HepG2 (cell line): ENCODE results near the gene BAZ1B. TPM values are rescaled to one million over a fixed set of nuclear protein-coding genes. Genes with fewer than 3 reads are reported as not detected.
"Not testable (repeated sequence)": the region's sequence is repeated elsewhere in the genome, so short reads cannot be mapped to it uniquely, and the experiment has no call there.

Experiments used
- ATAC-seq: fragments of 200-7000 bp; cut with Tn5 transposase; 3 replicates; pipeline ENCODE4 v1.9.1; 2020; ENCODE audit warnings: mild to moderate bottlenecking, moderate library complexity
- BruUV-seq: library from RNA; stranded (reverse); fragments of 400-500 nt; replicated peaks from 2 replicates; lab custom pipeline; 2021; lab: Mats Ljungman, UMichigan
- CTCF ChIA-PET: fragments of 300-600 bp; formaldehyde crosslinking; extraction: SDS; loops from one replicate; lab custom pipeline; 2021; ENCODE audit warnings: low total read pairs, inconsistent platforms, low intra/inter-chr PET ratio; lab: Yijun Ruan, JAX
- POLR2A ChIA-PET: fragments of 350-600 bp; sonication (Branson Sonifier 250); formaldehyde crosslinking; loops from one replicate; lab custom pipeline; 2020; ENCODE audit warnings: antibody characterized with exemption, inconsistent platforms; lab: Yijun Ruan, JAX
- DNase-seq: peaks from one replicate; pipeline ENCODE4 v3.0.0-alpha.2; 2015; ENCODE audit warnings: low spot score
- FAIRE-seq: peaks from 3 replicates; lab custom pipeline; 2011; peaks lifted over from hg19 to GRCh38; lab: Jason Lieb, UNC
- H2AFZ ChIP-seq: one replicate; pipeline ENCODE4 v1.6.1; 2011; ENCODE audit warnings: low read length, inconsistent platforms
- H3K27ac ChIP-seq: fragments of 300-600 bp; 3 replicates; pipeline ENCODE4 v1.8.0; 2011; ENCODE audit warnings: mixed run types, mild to moderate bottlenecking, mixed read lengths, low read length, inconsistent platforms; ENCODE audit not compliant: insufficient read depth; ENCODE audit errors: extremely low read length
- H3K27me3 ChIP-seq, 2 experiments: fragments of 200-600 bp in 1 of 2; 2 replicates in 1 of 2; 3 replicates in 1 of 2; pipeline versions ENCODE4 v1.6.0 to v1.8.0; 2011; ENCODE audit warnings: low read length in 2 of 2, mild to moderate bottlenecking in 2 of 2, moderate library complexity in 2 of 2, inconsistent platforms in 1 of 2; ENCODE audit not compliant: insufficient read depth in 2 of 2, control insufficient read depth in 1 of 2
- H3K36me3 ChIP-seq, 2 experiments: fragments of 200-600 bp in 1 of 2; replicated peaks in 1 of 2; 2 replicates in 1 of 2; 3 replicates in 1 of 2; pipeline versions ENCODE4 v1.5.1 to v1.8.0; 2011; ENCODE audit warnings: low read length in 2 of 2, inconsistent platforms in 1 of 2; ENCODE audit not compliant: insufficient read depth in 2 of 2, control insufficient read depth in 1 of 2
- H3K4me1 ChIP-seq: 2 replicates; pipeline ENCODE4 v1.5.1; 2012; ENCODE audit warnings: low read length, inconsistent platforms; ENCODE audit not compliant: insufficient read depth
- H3K4me2 ChIP-seq: 2 replicates; pipeline ENCODE4 v1.6.0; 2011; ENCODE audit warnings: low read depth, low read length, inconsistent platforms
- H3K4me3 ChIP-seq, 3 experiments: fragments of 200-600 bp in 1 of 3; sonication (generic), shearing (Covaris generic) in 1 of 3; replicated peaks in 1 of 3; 2 replicates each; pipeline ENCODE4 v1.5.1; 2011 to 2016; ENCODE audit warnings: low read length in 3 of 3, inconsistent platforms in 2 of 3, low read depth in 2 of 3, mild to moderate bottlenecking in 2 of 3, control low read depth in 1 of 3, mixed read lengths in 1 of 3; ENCODE audit not compliant: insufficient read depth in 1 of 3
- H3K79me2 ChIP-seq: one replicate; pipeline ENCODE4 v1.6.1; 2011; ENCODE audit warnings: low read length, inconsistent platforms; ENCODE audit not compliant: insufficient read depth
- H3K9ac ChIP-seq: 2 replicates; pipeline ENCODE4 v1.6.0; 2011; ENCODE audit warnings: mild to moderate bottlenecking, low read depth, low read length, inconsistent platforms; ENCODE audit not compliant: insufficient read depth
- H3K9me3 ChIP-seq: 2 replicates; pipeline ENCODE4 v1.5.1; 2012; ENCODE audit warnings: mild to moderate bottlenecking, low read length
- H4K20me1 ChIP-seq: 2 replicates; pipeline ENCODE4 v1.6.0; 2011; ENCODE audit warnings: inconsistent platforms, mild to moderate bottlenecking, low read length, moderate library complexity; ENCODE audit not compliant: insufficient read depth
- CREM ChIP-seq, 2 experiments: sonication (generic) in 1 of 2; formaldehyde crosslinking in 1 of 2; IDR thresholded peaks; 2 replicates each; pipeline versions ENCODE4 v1.4.0 to v1.6.1; 2016 to 2020; ENCODE audit warnings: antibody characterized with exemption in 1 of 2, mild to moderate bottlenecking in 1 of 2, missing genetic modification reagents in 1 of 2
- ELF3 ChIP-seq: IDR thresholded peaks from 2 replicates; pipeline ENCODE4 v1.6.1; 2016; ENCODE audit warnings: missing genetic modification reagents, missing compliant biosample characterization
- ERF ChIP-seq: IDR thresholded peaks from 2 replicates; pipeline ENCODE4 v1.6.1; 2018; ENCODE audit warnings: missing biosample characterization, missing genetic modification reagents
- GATAD2A ChIP-seq: IDR thresholded peaks from 2 replicates; pipeline ENCODE4 v1.6.1; 2016
- MAFF ChIP-seq: IDR thresholded peaks from 2 replicates; pipeline ENCODE4 v1.6.1; 2011; ENCODE audit warnings: low read depth, low read length, improper control_type of control experiment
- MAFK ChIP-seq, 2 experiments: IDR thresholded peaks in 1 of 2; conservative IDR thresholded peaks in 1 of 2; 2 replicates each; pipeline ENCODE4 v1.6.1; 2011; ENCODE audit warnings: improper control_type of control experiment in 2 of 2, low read length in 2 of 2
- MED1 ChIP-seq: sonication (generic); formaldehyde crosslinking; IDR thresholded peaks from 2 replicates; pipeline ENCODE4 v1.4.0; 2020; ENCODE audit warnings: missing genetic modification reagents
- NFYC ChIP-seq: IDR thresholded peaks from 2 replicates; pipeline ENCODE4 v1.6.1; 2016; ENCODE audit warnings: missing genetic modification reagents, missing compliant biosample characterization
- RARA ChIP-seq: IDR thresholded peaks from 2 replicates; pipeline ENCODE4 v1.6.1; 2016; ENCODE audit warnings: missing genetic modification reagents, missing compliant biosample characterization
- RXRB ChIP-seq: IDR thresholded peaks from 2 replicates; pipeline ENCODE4 v1.6.1; 2016; ENCODE audit warnings: borderline replicate concordance, missing genetic modification reagents, missing compliant biosample characterization
- TEAD3 ChIP-seq: optimal IDR thresholded peaks from 2 replicates; pipeline ENCODE3; 2016; ENCODE audit warnings: borderline replicate concordance
- YEATS2 ChIP-seq: sonication (generic); formaldehyde crosslinking; IDR thresholded peaks from 2 replicates; pipeline ENCODE4 v1.4.0; 2020; ENCODE audit warnings: missing genetic modification reagents, borderline replicate concordance
- ZNF746 ChIP-seq: sonication (generic); formaldehyde crosslinking; IDR thresholded peaks from 2 replicates; pipeline ENCODE4 v1.8.0; 2022; ENCODE audit warnings: mild to moderate bottlenecking, missing genetic modification reagents
- ZNF788 ChIP-seq: sonication (generic); formaldehyde crosslinking; IDR thresholded peaks from 2 replicates; pipeline ENCODE4 v1.5.0; 2020; ENCODE audit warnings: mild to moderate bottlenecking, missing genetic modification reagents, borderline replicate concordance
- WGBS: methylation state at CpG from one replicate; pipeline ENCODE4 v1.1.6; 2017; ENCODE audit warnings: low lambda C conversion rate; 5-methylcytosine and 5-hydroxymethylcytosine counted together
- in situ Hi-C: cut with HindIII; loops from 2 replicates; pipeline ENCODE4 v1.10.0; 2017; ENCODE audit warnings: low pct_unique_long_range_greater_than_20kb; ENCODE audit not compliant: extremely low pct_ligation_motif_present
- intact Hi-C: fragments of 100-400 bp; cut with micrococcal nuclease; formaldehyde crosslinking; loops from one replicate; pipeline ENCODE4 v1.10.0; 2022; ENCODE audit not compliant: unreplicated experiment
- polyA plus RNA-seq, 8 experiments: library from polyadenylated mRNA; depleted of rRNA in 3 of 8; stranded (reverse) in 7 of 8; unstranded in 1 of 8; fragments of >200 nt; fragmentation: Illumina TruSeq in 4 of 8; extraction: Trizol in 4 of 8; gene quantifications; 2 replicates each; pipeline versions ENCODE4 v1.2.1 to v1.2.3, GENCODE V29; 2011 to 2016; ENCODE audit warnings: low read depth in 4 of 8, missing spikeins in 1 of 8, mixed read lengths in 1 of 8; ENCODE audit not compliant: insufficient read depth in 1 of 8
- total RNA-seq, 5 experiments: library from RNA; depleted of rRNA; stranded (reverse); fragments of >200 nt; fragmentation: Illumina TruSeq; extraction: Trizol; gene quantifications; 2 replicates each; pipeline ENCODE4 v1.2.3, GENCODE V29; 2016; ENCODE audit warnings: low read depth in 1 of 5
- TF ChIP-seq, protein P1 (sequence below): sonication (generic); formaldehyde crosslinking; IDR thresholded peaks from 2 replicates; pipeline ENCODE4 v1.4.0; 2020; ENCODE audit warnings: missing genetic modification reagents
- TF ChIP-seq, protein P2 (sequence below): IDR thresholded peaks from 2 replicates; pipeline ENCODE4 v1.6.1; 2016; ENCODE audit warnings: missing compliant biosample characterization, missing genetic modification reagents, borderline replicate concordance

Gene BAZ1B
- total and polyA plus RNA-seq, 2 of the 13 experiments (the other 11 are each of a cell fraction or from before 2014, with no cell fraction given) = 18.6 to 69.4 TPM

DNA sequence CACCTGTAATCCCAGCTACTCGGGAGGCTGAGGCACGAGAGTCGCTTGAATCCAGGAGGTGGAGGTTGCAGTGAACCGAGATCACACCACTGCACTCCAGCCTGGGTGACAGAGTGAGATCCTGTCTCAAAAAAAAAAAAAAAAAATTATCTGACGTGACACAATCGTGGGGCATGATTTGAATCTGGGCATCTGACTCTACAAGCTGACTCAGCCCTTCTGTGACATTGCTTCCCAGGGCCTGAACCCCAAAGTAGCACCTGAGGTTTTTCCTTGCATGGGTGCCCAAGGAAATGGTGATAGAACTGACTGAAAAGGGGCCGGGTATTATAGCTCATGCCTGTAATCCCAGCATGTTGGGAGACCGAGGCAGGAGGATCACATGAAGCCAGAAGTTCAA, 101.5 kb downstream of the BAZ1B start:
- peak overlapping the region; percentile 34; the same call in 1 of the 2 replicates for H3K9ac ChIP-seq
- H3K79me2 ChIP-seq, H4K20me1 ChIP-seq, FAIRE-seq, POLR2A ChIA-PET, ATAC-seq, BruUV-seq, H3K9me3 ChIP-seq, CTCF ChIA-PET, H3K27me3 ChIP-seq, in situ Hi-C loops, H3K36me3 ChIP-seq, DNase-seq, H3K4me3 ChIP-seq, H2AFZ ChIP-seq, intact Hi-C loops, H3K27ac ChIP-seq: not testable (repeated sequence)
- H3K4me1 ChIP-seq = peaks cover 59% of the 10 kb centered on the region
- TF ChIP-seq MAFK (conservative IDR thresholded peaks at IDR 0.05 in 1 of 2, IDR thresholded peaks at IDR 0.05 in 1 of 2; ENCODE audit: low read length in 2 of 2) (peak; percentile 73 to 78), MAFF (peak; percentile 72)
- 42% methylated on average over 8 of the region's 8 CpGs for WGBS
- H3K4me2 ChIP-seq = peak overlapping the region; percentile 45; the same call in 1 of the 2 replicates

DNA sequence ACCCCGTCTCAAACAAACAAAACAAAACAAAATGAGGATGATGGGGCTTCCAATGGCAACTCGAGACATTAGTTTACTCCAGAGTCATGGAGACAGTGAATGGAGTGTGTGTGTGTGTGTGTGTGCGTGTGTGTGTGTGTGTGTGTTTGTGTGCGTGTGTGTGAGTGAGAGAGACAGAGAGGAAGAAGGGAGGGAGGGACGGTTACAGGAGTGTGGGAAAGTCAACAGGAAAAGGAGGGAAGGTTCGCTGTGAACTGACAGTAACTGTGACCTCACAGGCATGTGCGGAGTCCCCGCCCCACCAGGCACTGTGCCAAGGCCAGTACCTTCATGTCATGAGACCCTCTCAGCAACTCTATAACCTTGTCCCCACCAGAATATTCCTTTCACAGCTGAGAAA, 102.1 kb downstream of the BAZ1B start:
- FAIRE-seq (peak; percentile 49), DNase-seq (peak; percentile 73), ATAC-seq (peak; percentile 16; the same call in 1 of the 3 replicates)
- in situ Hi-C loops; H3K79me2 ChIP-seq; H3K36me3 ChIP-seq; H3K27me3 ChIP-seq; BruUV-seq; H3K27ac ChIP-seq; POLR2A ChIA-PET; intact Hi-C loops; H4K20me1 ChIP-seq; H3K4me3 ChIP-seq; CTCF ChIA-PET; H2AFZ ChIP-seq; H3K9me3 ChIP-seq; TF ChIP-seq CREM (CRISPR knock-in tag; IDR thresholded peaks at IDR 0.05): not testable (repeated sequence)
- peaks cover 55% of the 10 kb centered on the region for H3K4me1 ChIP-seq
- 10% methylated on average over 8 of the region's 8 CpGs for WGBS
- H3K9ac ChIP-seq = peak overlapping the region; percentile 34; the same call in 1 of the 2 replicates
- H3K4me2 ChIP-seq = peak overlapping the region; percentile 45; the same call in 1 of the 2 replicates
- TF ChIP-seq RARA (CRISPR knock-in tag) (0 out of 2 replicates have a peak, but pooled peaks have one; percentile 29), RXRB (CRISPR knock-in tag) (peak; percentile 48; the same call in 1 of the 2 replicates), CREM (IDR thresholded peaks at IDR 0.05) (0 out of 2 replicates have a peak, but pooled peaks have one; percentile 39), YEATS2 (CRISPR knock-in tag) (peak; percentile 30; the same call in 1 of the 2 replicates), TEAD3 (CRISPR knock-in tag) (peak; percentile 25), ERF (CRISPR knock-in tag) (peak; percentile 61; the same call in 1 of the 2 replicates), ZNF788 (CRISPR knock-in tag) (peak; percentile 53; the same call in 1 of the 2 replicates), ZNF746 (peak; percentile 96), ELF3 (CRISPR knock-in tag) (peak; percentile 45; the same call in 1 of the 2 replicates), MED1 (peak; percentile 37; the same call in 1 of the 2 replicates), GATAD2A (0 out of 2 replicates have a peak, but pooled peaks have one; percentile 27), NFYC (CRISPR knock-in tag) (0 out of 2 replicates have a peak, but pooled peaks have one; percentile 15)
- TF ChIP-seq, protein P1, sequence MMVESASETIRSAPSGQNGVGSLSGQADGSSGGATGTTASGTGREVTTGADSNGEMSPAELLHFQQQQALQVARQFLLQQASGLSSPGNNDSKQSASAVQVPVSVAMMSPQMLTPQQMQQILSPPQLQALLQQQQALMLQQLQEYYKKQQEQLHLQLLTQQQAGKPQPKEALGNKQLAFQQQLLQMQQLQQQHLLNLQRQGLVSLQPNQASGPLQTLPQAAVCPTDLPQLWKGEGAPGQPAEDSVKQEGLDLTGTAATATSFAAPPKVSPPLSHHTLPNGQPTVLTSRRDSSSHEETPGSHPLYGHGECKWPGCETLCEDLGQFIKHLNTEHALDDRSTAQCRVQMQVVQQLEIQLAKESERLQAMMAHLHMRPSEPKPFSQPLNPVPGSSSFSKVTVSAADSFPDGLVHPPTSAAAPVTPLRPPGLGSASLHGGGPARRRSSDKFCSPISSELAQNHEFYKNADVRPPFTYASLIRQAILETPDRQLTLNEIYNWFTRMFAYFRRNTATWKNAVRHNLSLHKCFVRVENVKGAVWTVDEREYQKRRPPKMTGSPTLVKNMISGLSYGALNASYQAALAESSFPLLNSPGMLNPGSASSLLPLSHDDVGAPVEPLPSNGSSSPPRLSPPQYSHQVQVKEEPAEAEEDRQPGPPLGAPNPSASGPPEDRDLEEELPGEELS = peak; percentile 60; the same call in 1 of the 2 replicates
- TF ChIP-seq, protein P2, sequence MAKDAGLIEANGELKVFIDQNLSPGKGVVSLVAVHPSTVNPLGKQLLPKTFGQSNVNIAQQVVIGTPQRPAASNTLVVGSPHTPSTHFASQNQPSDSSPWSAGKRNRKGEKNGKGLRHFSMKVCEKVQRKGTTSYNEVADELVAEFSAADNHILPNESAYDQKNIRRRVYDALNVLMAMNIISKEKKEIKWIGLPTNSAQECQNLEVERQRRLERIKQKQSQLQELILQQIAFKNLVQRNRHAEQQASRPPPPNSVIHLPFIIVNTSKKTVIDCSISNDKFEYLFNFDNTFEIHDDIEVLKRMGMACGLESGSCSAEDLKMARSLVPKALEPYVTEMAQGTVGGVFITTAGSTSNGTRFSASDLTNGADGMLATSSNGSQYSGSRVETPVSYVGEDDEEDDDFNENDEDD (CRISPR knock-in tag) = peak; percentile 72
